Measurements from ENCODE around the gene RBP3. TPM values are rescaled to one million over a fixed set of nuclear protein-coding genes. Genes with fewer than 3 reads are reported as not detected.

RBP3 gene
- total RNA-seq, 1 donor from 2014 or later: not detected

DNA sequence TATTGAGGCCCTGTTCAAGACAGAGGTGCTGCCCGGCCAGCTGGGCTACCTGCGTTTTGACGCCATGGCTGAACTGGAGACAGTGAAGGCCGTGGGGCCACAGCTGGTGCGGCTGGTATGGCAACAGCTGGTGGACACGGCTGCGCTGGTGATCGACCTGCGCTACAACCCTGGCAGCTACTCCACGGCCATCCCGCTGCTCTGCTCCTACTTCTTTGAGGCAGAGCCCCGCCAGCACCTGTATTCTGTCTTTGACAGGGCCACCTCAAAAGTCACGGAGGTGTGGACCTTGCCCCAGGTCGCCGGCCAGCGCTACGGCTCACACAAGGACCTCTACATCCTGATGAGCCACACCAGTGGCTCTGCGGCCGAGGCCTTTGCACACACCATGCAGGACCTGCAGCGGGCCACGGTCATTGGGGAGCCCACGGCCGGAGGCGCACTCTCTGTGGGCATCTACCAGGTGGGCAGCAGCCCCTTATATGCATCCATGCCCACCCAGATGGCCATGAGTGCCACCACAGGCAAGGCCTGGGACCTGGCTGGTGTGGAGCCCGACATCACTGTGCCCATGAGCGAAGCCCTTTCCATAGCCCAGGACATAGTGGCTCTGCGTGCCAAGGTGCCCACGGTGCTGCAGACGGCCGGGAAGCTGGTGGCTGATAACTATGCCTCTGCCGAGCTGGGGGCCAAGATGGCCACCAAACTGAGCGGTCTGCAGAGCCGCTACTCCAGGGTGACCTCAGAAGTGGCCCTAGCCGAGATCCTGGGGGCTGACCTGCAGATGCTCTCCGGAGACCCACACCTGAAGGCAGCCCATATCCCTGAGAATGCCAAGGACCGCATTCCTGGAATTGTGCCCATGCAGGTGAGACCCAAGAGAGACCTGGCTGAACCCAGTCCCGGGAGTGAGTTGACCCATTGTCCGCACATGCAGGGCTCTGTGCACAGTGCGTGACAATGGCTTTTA lies 2.8 kb downstream of the RBP3 start:
- H3K36me3 ChIP-seq: no peaks in the 10 kb centered on the region
- H3K27ac ChIP-seq: no peak overlapping the region
- no peaks in the 10 kb centered on the region for H3K27me3 ChIP-seq
- no peaks in the 10 kb centered on the region for H3K9me3 ChIP-seq
- DNase-seq (ENCODE audit: extremely low spot score in 2 of 2): no peak
- no peaks in the 10 kb centered on the region for H3K4me1 ChIP-seq
- intact Hi-C loops (cut with DNase I): no loop called here
- no peak overlapping the region for H3K4me3 ChIP-seq
- TF ChIP-seq, protein P1, sequence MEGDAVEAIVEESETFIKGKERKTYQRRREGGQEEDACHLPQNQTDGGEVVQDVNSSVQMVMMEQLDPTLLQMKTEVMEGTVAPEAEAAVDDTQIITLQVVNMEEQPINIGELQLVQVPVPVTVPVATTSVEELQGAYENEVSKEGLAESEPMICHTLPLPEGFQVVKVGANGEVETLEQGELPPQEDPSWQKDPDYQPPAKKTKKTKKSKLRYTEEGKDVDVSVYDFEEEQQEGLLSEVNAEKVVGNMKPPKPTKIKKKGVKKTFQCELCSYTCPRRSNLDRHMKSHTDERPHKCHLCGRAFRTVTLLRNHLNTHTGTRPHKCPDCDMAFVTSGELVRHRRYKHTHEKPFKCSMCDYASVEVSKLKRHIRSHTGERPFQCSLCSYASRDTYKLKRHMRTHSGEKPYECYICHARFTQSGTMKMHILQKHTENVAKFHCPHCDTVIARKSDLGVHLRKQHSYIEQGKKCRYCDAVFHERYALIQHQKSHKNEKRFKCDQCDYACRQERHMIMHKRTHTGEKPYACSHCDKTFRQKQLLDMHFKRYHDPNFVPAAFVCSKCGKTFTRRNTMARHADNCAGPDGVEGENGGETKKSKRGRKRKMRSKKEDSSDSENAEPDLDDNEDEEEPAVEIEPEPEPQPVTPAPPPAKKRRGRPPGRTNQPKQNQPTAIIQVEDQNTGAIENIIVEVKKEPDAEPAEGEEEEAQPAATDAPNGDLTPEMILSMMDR (IDR thresholded peaks at IDR 0.05): no peak
- TF ChIP-seq POLR2AphosphoS5 (IDR thresholded peaks at IDR 0.05; ENCODE audit: insufficient read depth in 1 of 2, low read depth in 1 of 2) (no peak), POLR2A (IDR thresholded peaks at IDR 0.05) (no peak)

- Histone ChIP-seq H3K27me3 (no peaks in the 10 kb centered on the region), H3K27ac (no peak overlapping the region), H3K4me1 (no peaks in the 10 kb centered on the region), H3K4me3 (no peak overlapping the region), H3K36me3 (no peaks in the 10 kb centered on the region), H3K9me3 (no peaks in the 10 kb centered on the region)
- TF ChIP-seq, protein P1 (IDR thresholded peaks at IDR 0.05): no peak
- no peak for TF ChIP-seq POLR2A (IDR thresholded peaks at IDR 0.05)
- TF ChIP-seq POLR2AphosphoS5 (IDR thresholded peaks at IDR 0.05; ENCODE audit: insufficient read depth in 1 of 2, low read depth in 1 of 2): no peak
- intact Hi-C loops (cut with DNase I): no loop called here
- DNase-seq (ENCODE audit: extremely low spot score in 2 of 2): no peak
These were observed 4.0 kb downstream of the RBP3 start for GRCh38 chr10:47351899-47352815.

GRCh38 chr10:47353351-47353750 lies 5.2 kb downstream of the RBP3 start:
- Histone ChIP-seq H3K4me3 (no peak overlapping the region), H3K9me3 (no peaks in the 10 kb centered on the region), H3K27ac (no peak overlapping the region), H3K4me1 (no peaks in the 10 kb centered on the region), H3K27me3 (no peaks in the 10 kb centered on the region), H3K36me3 (no peaks in the 10 kb centered on the region)
- intact Hi-C loops (cut with DNase I): no loop called here
- TF ChIP-seq POLR2AphosphoS5 (IDR thresholded peaks at IDR 0.05; ENCODE audit: insufficient read depth in 1 of 2, low read depth in 1 of 2): no peak
- TF ChIP-seq POLR2A (IDR thresholded peaks at IDR 0.05): no peak
- TF ChIP-seq, protein P1 (IDR thresholded peaks at IDR 0.05): no peak
- no peak for DNase-seq (ENCODE audit: extremely low spot score in 2 of 2)

GRCh38 chr10:47354165-47354564 lies 6.0 kb downstream of the RBP3 start:
- Histone ChIP-seq H3K9me3 (no peaks in the 10 kb centered on the region), H3K27me3 (no peaks in the 10 kb centered on the region), H3K4me1 (no peaks in the 10 kb centered on the region), H3K4me3 (no peak overlapping the region), H3K36me3 (no peaks in the 10 kb centered on the region), H3K27ac (no peak overlapping the region)
- intact Hi-C loops (cut with DNase I): no loop called here
- no peak for DNase-seq (ENCODE audit: extremely low spot score in 2 of 2)
- no peak for TF ChIP-seq POLR2AphosphoS5 (IDR thresholded peaks at IDR 0.05; ENCODE audit: insufficient read depth in 1 of 2, low read depth in 1 of 2)
- TF ChIP-seq, protein P1 (IDR thresholded peaks at IDR 0.05): no peak
